ENCODE results near the gene FBXW12. TPM values are rescaled to one million over a fixed set of nuclear protein-coding genes. Genes with fewer than 3 reads are reported as not detected.

The FBXW12 gene
- total RNA-seq, 6 experiments from 2014 or later: not detected

DNA sequence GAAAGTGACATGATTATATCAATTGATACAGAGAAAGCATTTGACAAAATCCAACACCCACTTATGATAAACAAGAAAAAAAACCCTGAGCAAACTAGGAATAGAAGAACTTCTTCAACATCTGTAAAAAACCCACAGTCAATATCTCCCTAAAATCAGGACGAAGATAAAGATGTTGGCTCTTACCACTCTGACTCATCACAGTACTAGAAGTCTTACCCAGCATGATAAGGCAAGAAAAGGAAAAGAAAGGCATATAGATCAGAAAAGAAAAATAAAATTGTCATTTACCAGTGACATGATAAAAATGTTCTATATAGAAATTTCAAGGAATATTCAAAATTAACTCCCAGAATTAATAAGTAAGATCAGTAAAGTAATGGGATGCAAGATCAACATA, 7.2 kb upstream of the FBXW12 start:
- Histone ChIP-seq H3K4me1 (no peaks in the 10 kb centered on the region), H3K36me3 (no peaks in the 10 kb centered on the region), H3K4me3 (no peak overlapping the region), H3K9me3 (no peaks in the 10 kb centered on the region), H3K27ac (no peak overlapping the region), H3K27me3 (no peaks in the 10 kb centered on the region)
- intact Hi-C loops (cut with DNase I): no loop called here
- ATAC-seq (no peak), DNase-seq (no peak)
- TF ChIP-seq, protein P1, sequence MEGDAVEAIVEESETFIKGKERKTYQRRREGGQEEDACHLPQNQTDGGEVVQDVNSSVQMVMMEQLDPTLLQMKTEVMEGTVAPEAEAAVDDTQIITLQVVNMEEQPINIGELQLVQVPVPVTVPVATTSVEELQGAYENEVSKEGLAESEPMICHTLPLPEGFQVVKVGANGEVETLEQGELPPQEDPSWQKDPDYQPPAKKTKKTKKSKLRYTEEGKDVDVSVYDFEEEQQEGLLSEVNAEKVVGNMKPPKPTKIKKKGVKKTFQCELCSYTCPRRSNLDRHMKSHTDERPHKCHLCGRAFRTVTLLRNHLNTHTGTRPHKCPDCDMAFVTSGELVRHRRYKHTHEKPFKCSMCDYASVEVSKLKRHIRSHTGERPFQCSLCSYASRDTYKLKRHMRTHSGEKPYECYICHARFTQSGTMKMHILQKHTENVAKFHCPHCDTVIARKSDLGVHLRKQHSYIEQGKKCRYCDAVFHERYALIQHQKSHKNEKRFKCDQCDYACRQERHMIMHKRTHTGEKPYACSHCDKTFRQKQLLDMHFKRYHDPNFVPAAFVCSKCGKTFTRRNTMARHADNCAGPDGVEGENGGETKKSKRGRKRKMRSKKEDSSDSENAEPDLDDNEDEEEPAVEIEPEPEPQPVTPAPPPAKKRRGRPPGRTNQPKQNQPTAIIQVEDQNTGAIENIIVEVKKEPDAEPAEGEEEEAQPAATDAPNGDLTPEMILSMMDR (IDR thresholded peaks at IDR 0.05): no peak
- TF ChIP-seq POLR2A (IDR thresholded peaks at IDR 0.05): no peak
- 17% methylated on average over 1 of the region's 1 CpG for WGBS (ENCODE audit: insufficient coverage, low coverage, low lambda C conversion rate, missing lambda C conversion rate)

DNA sequence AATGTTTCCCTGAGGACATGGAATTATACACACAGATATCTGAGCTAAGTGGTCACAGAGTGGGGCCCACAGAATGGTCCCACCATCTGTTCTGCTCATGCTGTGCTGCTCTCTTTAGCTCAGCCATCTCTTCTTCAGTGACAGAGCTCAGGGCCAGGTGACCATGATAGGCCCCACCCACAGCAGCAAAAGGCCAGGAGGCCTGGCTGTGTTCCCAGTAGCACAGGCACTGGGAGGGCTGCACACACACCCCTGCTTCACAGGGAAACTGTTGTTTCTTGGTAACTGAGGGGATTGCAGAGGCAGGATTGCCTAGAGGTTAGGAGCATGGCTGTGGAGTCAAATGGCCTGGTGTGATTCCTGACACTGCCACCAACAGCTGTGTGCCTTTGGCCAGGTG, 4.8 kb upstream of the FBXW12 start:
- no peak overlapping the region for H3K27ac ChIP-seq
- intact Hi-C loops (cut with DNase I): no loop called here
- H3K36me3 ChIP-seq: no peaks in the 10 kb centered on the region
- no peaks in the 10 kb centered on the region for H3K27me3 ChIP-seq
- no peaks in the 10 kb centered on the region for H3K9me3 ChIP-seq
- ATAC-seq (peak in 2 of 4 donors; percentile 37 to 39), DNase-seq (no peak)
- TF ChIP-seq POLR2A (IDR thresholded peaks at IDR 0.05): no peak
- TF ChIP-seq, protein P1 (IDR thresholded peaks at IDR 0.05): no peak
- no peak overlapping the region for H3K4me3 ChIP-seq
- H3K4me1 ChIP-seq: no peaks in the 10 kb centered on the region

DNA sequence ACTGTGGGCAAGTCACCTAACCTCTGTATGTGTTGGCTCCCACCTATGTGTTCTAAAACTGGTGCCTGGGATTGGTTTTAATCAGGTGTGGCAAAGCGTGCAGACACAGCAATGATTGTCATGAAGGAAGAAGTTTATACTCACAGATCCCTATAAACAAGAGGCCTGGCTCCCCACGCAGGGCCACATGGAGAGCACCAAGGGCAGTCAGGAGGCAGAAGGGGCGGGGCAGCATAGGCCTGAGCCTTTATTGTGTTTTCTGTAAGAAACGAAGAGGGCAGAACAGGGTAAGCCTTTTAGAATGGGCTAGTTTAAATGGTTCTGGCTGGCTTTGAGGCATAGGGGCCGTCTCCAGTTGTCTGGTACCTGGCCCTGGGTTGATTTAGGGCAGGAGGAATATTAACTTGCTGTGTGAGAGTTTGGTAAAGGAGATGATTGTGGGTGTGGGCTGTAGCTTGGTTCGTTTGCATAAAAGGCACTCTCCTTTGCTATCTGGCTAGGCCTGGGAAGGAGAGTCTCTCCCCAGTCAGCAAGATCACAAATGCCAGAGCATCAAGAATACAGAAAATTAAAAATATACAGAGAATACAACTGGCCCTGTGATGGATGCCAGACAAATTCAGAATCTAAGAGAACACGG, 2.2 kb upstream of the FBXW12 start:
- DNase-seq (no peak), ATAC-seq (no peak)
- Histone ChIP-seq H3K36me3 (no peaks in the 10 kb centered on the region), H3K27ac (no peak overlapping the region), H3K9me3 (no peaks in the 10 kb centered on the region), H3K4me3 (no peak overlapping the region), H3K4me1 (no peaks in the 10 kb centered on the region), H3K27me3 (no peaks in the 10 kb centered on the region)
- no peak for TF ChIP-seq POLR2A (IDR thresholded peaks at IDR 0.05)
- TF ChIP-seq, protein P1 (IDR thresholded peaks at IDR 0.05): no peak
- WGBS (ENCODE audit: insufficient coverage, low coverage, low lambda C conversion rate, missing lambda C conversion rate): 60% methylated on average over 5 of the region's 7 CpGs
- intact Hi-C loops (cut with DNase I): no loop called here

DNA sequence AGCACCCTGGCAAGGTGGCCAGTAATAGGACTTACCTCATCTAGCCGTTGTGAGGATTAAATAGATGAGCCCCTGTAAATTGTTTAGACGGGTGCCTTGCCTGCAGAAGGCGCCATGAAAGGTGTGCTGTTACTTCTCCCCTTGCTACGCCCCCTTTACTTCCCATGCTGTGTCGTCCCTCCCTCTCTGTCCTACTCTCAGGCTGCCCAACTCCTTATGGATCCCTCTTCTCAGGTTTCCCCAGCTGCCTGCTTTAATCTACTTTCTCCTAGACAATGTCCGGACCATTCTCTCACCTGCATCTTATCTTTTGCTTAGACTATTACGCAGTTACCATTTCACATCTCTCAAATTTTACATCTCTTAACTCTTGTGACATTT, 1.7 kb upstream of the FBXW12 start:
- H3K9me3 ChIP-seq: no peaks in the 10 kb centered on the region
- no peak for ATAC-seq
- no peaks in the 10 kb centered on the region for H3K4me1 ChIP-seq
- H3K4me3 ChIP-seq: no peak overlapping the region
- H3K27me3 ChIP-seq: no peaks in the 10 kb centered on the region
- WGBS (ENCODE audit: insufficient coverage, low coverage, low lambda C conversion rate, missing lambda C conversion rate): 73% methylated on average over 7 of the region's 7 CpGs
- no peaks in the 10 kb centered on the region for H3K36me3 ChIP-seq
- no peak for DNase-seq
- H3K27ac ChIP-seq: no peak overlapping the region
- intact Hi-C loops (cut with DNase I): no loop called here
- TF ChIP-seq, protein P1 (IDR thresholded peaks at IDR 0.05): no peak
- TF ChIP-seq POLR2A (IDR thresholded peaks at IDR 0.05): no peak

DNA sequence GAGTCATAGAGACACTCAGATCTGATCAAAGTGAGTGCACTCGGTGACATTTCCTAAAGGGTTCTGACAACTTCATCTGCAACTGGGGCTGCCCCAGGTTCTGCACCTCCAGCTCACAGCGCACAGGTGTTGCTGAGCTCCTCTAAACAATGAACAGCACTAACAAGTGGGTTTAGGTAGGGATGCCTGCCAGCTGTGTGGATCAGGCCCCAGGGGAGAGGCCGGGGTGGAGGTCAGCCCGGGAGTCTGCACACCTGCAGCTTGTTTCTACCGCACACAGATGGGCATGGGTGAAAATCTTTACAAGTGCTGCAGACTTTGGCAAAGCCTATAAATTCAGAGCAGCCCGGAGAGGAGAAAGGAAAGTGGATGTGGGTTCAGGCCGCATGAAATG, 355 bp downstream of the FBXW12 start:
- no peak for ATAC-seq

More for the DNA sequence above, 355 bp downstream of the FBXW12 start:
- H3K9me3 ChIP-seq: no peaks in the 10 kb centered on the region
- DNase-seq: no peak
- H3K4me3 ChIP-seq: no peak overlapping the region
- no peaks in the 10 kb centered on the region for H3K36me3 ChIP-seq
- no peak overlapping the region for H3K27ac ChIP-seq
- intact Hi-C loops (cut with DNase I): no loop called here
- 76% methylated on average over 2 of the region's 7 CpGs for WGBS (ENCODE audit: insufficient coverage, low coverage, low lambda C conversion rate, missing lambda C conversion rate)
- TF ChIP-seq, protein P1 (IDR thresholded peaks at IDR 0.05): no peak
- no peak for TF ChIP-seq POLR2A (IDR thresholded peaks at IDR 0.05)
- no peaks in the 10 kb centered on the region for H3K4me1 ChIP-seq
- H3K27me3 ChIP-seq: no peaks in the 10 kb centered on the region

Data from right lobe of liver (tissue), 6 donors.